Endothelial cell (in vitro differentiated cells): Measurements from ENCODE around the gene FAM131C. TPM values are rescaled to one million over a fixed set of nuclear protein-coding genes. Genes with fewer than 3 reads are reported as not detected.
"Not testable (repeated sequence)": the region's sequence is repeated elsewhere in the genome, so short reads cannot be mapped to it uniquely, and the experiment has no call there.

Experiments used
- DNase-seq: peaks from one replicate; pipeline ENCODE4 v3.0.0; 2021; ENCODE audit warnings: low spot score
- H3K27ac Mint-ChIP-seq: one replicate; pipeline ENCODE4 v1.8.0; 2021; ENCODE audit warnings: mixed read lengths, inconsistent platforms; ENCODE audit not compliant: unreplicated experiment
- H3K27me3 Mint-ChIP-seq: one replicate; pipeline ENCODE4 v1.8.0; 2021; ENCODE audit warnings: mild to moderate bottlenecking, moderate library complexity, mixed read lengths, inconsistent platforms; ENCODE audit not compliant: unreplicated experiment
- H3K36me3 Mint-ChIP-seq: one replicate; pipeline ENCODE4 v1.8.0; 2021; ENCODE audit warnings: mild to moderate bottlenecking, low read depth, mixed read lengths, inconsistent platforms; ENCODE audit not compliant: unreplicated experiment
- H3K4me1 Mint-ChIP-seq: one replicate; pipeline ENCODE4 v1.8.0; 2021; ENCODE audit warnings: mild to moderate bottlenecking, mixed read lengths, inconsistent platforms; ENCODE audit not compliant: unreplicated experiment
- H3K4me3 Mint-ChIP-seq: one replicate; pipeline ENCODE4 v1.8.0; 2021; ENCODE audit warnings: mild to moderate bottlenecking, mixed read lengths, inconsistent platforms; ENCODE audit not compliant: unreplicated experiment
- H3K9me3 Mint-ChIP-seq: one replicate; pipeline ENCODE4 v1.8.0; 2021; ENCODE audit warnings: mixed read lengths, inconsistent platforms; ENCODE audit not compliant: unreplicated experiment
- total RNA-seq: library from RNA; stranded (reverse); fragmentation: NEBNext Ultra II Directional; extraction: Animal tissue kit (Norgen Biotek cat#: 25700); gene quantifications from one replicate; pipeline ENCODE4 v1.2.1, GENCODE V29; 2021; ENCODE audit not compliant: unreplicated experiment
- TF ChIP-seq, protein P1 (sequence below): fragments of 200-600 bp; sonication (generic); IDR thresholded peaks from one replicate; pipeline ENCODE4 v1.5.0; 2021; ENCODE audit warnings: antibody characterized with exemption; ENCODE audit not compliant: unreplicated experiment

The FAM131C gene
- total RNA-seq, 1 donor from 2014 or later = 0.56 TPM

DNA sequence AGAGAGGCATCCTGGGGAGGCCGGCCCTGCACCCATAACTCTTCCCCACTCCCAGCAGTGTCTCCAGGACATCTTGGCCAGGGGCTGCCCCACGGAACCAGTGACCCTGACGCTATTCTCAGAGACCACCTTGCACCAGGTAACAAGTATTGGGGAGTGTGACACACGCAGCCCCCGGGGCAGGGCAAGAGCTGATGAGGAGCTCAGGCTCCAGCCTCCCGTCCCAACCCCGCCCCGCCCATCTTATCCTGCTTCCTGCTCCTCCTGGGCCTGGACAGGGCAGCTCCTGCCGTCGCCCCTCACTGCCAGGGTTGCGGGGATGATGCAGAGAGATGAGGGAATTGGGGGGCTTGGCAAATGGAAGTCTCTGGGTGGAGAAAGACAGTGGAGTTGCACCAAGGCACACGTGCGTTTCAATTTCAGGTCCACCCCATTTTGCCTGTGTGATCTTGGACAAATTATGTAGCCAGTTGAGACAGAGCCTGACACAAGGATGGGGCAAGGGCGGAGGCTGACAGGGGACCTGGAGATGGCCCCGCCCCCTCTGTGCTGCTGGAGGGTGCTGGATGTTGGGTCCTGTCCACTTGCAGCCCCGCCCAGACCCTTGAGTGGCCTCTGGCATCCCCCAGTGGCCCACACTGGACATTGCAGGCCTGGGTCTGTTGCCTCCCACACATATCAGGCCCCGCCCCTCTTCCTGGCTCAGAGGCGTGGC, 40.9 kb downstream of the FAM131C start:
- Mint-ChIP-seq H3K27ac (no peak overlapping the region), H3K9me3 (no peaks in the 10 kb centered on the region), H3K4me3 (no peak overlapping the region), H3K4me1 (peaks cover 2% of the 10 kb centered on the region), H3K36me3 (no peaks in the 10 kb centered on the region), H3K27me3 (peaks cover 8% of the 10 kb centered on the region)
- DNase-seq = peak; percentile 91
- TF ChIP-seq, protein P1, sequence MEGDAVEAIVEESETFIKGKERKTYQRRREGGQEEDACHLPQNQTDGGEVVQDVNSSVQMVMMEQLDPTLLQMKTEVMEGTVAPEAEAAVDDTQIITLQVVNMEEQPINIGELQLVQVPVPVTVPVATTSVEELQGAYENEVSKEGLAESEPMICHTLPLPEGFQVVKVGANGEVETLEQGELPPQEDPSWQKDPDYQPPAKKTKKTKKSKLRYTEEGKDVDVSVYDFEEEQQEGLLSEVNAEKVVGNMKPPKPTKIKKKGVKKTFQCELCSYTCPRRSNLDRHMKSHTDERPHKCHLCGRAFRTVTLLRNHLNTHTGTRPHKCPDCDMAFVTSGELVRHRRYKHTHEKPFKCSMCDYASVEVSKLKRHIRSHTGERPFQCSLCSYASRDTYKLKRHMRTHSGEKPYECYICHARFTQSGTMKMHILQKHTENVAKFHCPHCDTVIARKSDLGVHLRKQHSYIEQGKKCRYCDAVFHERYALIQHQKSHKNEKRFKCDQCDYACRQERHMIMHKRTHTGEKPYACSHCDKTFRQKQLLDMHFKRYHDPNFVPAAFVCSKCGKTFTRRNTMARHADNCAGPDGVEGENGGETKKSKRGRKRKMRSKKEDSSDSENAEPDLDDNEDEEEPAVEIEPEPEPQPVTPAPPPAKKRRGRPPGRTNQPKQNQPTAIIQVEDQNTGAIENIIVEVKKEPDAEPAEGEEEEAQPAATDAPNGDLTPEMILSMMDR = peak; percentile 86

DNA sequence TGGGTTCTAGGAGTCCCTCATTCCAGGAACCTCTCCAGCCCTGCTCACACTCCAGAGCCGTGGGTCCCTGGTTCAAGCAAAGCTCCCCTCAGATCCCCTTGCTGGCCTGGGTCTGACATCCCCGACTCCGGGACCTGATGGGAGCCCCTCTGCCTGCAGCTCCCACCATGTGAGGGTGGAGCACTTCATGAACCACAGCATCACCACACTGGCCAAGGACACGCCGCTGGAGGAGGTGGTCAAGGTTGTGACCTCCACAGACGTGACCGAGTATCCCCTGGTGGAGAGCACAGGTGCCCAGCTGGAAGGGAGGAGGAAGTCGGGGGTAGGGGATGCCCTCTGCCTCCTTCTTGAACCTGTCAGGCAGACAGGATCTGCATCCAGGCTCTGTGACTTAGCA, 41.9 kb downstream of the FAM131C start:
- Mint-ChIP-seq H3K36me3 (no peaks in the 10 kb centered on the region), H3K9me3 (no peaks in the 10 kb centered on the region), H3K27me3 (peaks cover 2% of the 10 kb centered on the region), H3K4me3 (no peak overlapping the region), H3K27ac (no peak overlapping the region), H3K4me1 (peaks cover 2% of the 10 kb centered on the region)
- TF ChIP-seq, protein P1 = no peak
- DNase-seq = no peak

DNA sequence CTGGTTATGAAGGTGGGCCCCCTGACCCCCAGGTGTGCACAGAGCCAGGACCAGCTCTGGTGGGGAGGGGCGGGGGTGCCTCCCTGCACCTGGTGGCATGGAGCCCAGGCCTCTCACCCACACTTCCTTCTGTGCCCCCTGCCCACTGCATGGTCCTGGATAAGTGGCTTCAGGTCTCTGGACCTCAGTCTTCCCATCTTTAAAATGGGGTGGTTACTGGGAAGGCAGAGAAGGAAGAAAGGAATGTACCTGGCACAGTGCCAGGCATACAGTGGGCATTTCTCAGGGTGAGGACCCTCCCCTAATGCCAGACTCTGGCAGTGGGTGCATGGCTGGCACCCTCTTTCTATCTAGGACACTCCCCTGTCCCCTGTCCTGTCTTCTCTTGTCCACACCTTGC, 44.2 kb downstream of the FAM131C start:
- no peak overlapping the region for H3K4me3 Mint-ChIP-seq
- H3K27me3 Mint-ChIP-seq = peaks cover 11% of the 10 kb centered on the region
- no peaks in the 10 kb centered on the region for H3K36me3 Mint-ChIP-seq
- H3K9me3 Mint-ChIP-seq = no peaks in the 10 kb centered on the region
- peaks cover 2% of the 10 kb centered on the region for H3K4me1 Mint-ChIP-seq
- no peak overlapping the region for H3K27ac Mint-ChIP-seq
- TF ChIP-seq, protein P1 = no peak
- no peak for DNase-seq

DNA sequence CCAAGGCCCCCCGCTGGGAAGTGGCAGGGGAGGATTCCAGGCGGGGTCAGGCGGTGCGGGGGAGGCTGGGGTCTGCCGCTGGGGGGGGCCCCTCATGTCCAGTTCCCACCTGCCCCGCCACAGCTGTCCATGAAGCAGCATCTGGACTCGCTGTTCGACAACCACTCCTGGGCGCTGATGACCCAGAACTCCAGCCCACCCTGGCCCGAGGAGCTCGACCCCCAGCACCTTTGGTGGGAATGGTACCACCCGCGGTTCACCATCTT, 44.5 kb downstream of the FAM131C start:
- not testable (repeated sequence) for H3K4me3 Mint-ChIP-seq, H3K4me1 Mint-ChIP-seq, H3K36me3 Mint-ChIP-seq, H3K9me3 Mint-ChIP-seq, H3K27ac Mint-ChIP-seq, DNase-seq
- peaks cover 14% of the 10 kb centered on the region for H3K27me3 Mint-ChIP-seq

DNA sequence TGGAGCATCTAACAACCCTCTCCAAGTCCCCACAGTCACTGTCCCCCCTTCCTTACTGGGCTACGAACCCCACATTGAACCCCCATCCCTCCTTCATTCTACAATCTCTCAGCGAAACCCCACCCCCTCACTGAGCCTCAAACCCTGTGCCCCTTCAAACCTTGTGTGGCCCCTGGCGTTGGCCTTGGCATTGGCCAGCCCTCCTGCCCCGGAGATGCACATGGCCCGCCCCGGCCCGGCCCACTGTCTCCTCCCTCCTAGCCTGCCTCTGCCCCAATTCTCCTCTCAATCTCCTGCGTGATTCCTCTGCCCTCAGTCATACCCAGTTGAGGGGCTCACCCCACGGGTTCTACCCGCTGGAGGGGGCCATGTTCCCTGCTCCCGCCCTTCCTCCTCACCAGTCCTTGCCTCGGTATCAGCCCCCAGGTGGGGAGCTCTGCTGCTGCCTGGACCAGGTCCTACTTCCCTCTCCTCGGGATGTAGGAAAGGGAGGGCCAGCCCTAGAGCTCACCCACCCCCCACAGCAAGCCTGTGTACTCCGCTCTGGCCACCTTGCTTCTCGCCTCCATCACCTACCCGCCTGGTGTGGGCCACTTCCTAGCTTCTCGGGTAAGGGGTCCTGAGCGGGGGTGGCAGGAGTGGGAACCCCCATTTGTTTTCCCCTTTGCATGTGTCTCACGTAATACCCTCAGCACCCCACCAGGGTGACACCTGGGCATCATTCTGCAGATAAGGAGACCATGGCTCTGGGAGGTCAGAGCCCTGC, 45.0 kb downstream of the FAM131C start:
- peaks cover 2% of the 10 kb centered on the region for H3K4me1 Mint-ChIP-seq
- no peaks in the 10 kb centered on the region for H3K9me3 Mint-ChIP-seq
- no peak overlapping the region for H3K27ac Mint-ChIP-seq
- no peak overlapping the region for H3K4me3 Mint-ChIP-seq
- no peaks in the 10 kb centered on the region for H3K36me3 Mint-ChIP-seq
- peaks cover 14% of the 10 kb centered on the region for H3K27me3 Mint-ChIP-seq
- no peak for DNase-seq
- TF ChIP-seq, protein P1 = no peak
